Activated CD8-positive, alpha-beta memory T cell treated with anti-CD3 and anti-CD28 coated beads, Interleukin-2, amount 10 ng/mL, durations not matched to agents 7 days and 5 days (primary cell): Measurements from ENCODE around the gene ENDOV. TPM values are rescaled to one million over a fixed set of nuclear protein-coding genes. Genes with fewer than 3 reads are reported as not detected.

Source experiments
- ATAC-seq: fragments of 150-1000 bp; cut with Tn5 transposase; one replicate; pipeline ENCODE4 v1.10.0; 2021; ENCODE audit warnings: moderate library complexity
- CTCF ChIA-PET: fragments of 350-600 bp; sonication (Branson Sonifier 250); formaldehyde crosslinking; loops from one replicate; lab custom pipeline; 2021; ENCODE audit warnings: antibody characterized with exemption; lab: Charles Lee
- DNase-seq: peaks from one replicate; pipeline ENCODE4 v3.0.0-alpha.2; 2020
- H3K27ac Mint-ChIP-seq: one replicate; pipeline ENCODE4 v1.8.0; 2021; ENCODE audit warnings: mild to moderate bottlenecking, mixed read lengths
- H3K27me3 Mint-ChIP-seq: one replicate; pipeline ENCODE4 v1.8.0; 2021; ENCODE audit warnings: mixed read lengths
- H3K36me3 Mint-ChIP-seq: one replicate; pipeline ENCODE4 v1.8.0; 2021; ENCODE audit warnings: mild to moderate bottlenecking, mixed read lengths
- H3K4me1 Mint-ChIP-seq: one replicate; pipeline ENCODE4 v1.8.0; 2021; ENCODE audit warnings: mixed read lengths
- H3K4me3 Mint-ChIP-seq: one replicate; pipeline ENCODE4 v1.8.0; 2021; ENCODE audit warnings: mild to moderate bottlenecking, moderate library complexity, mixed read lengths
- H3K9me3 Mint-ChIP-seq: one replicate; pipeline ENCODE4 v1.8.0; 2022; ENCODE audit warnings: low read depth, mixed read lengths
- total RNA-seq, 2 experiments: library from RNA; stranded (reverse); gene quantifications; one replicate each; pipeline ENCODE4 v1.2.3, GENCODE V29; 2021

ENDOV gene
- total RNA-seq, 2 experiments from 2014 or later, result 15.1 to 18.4 TPM

DNA sequence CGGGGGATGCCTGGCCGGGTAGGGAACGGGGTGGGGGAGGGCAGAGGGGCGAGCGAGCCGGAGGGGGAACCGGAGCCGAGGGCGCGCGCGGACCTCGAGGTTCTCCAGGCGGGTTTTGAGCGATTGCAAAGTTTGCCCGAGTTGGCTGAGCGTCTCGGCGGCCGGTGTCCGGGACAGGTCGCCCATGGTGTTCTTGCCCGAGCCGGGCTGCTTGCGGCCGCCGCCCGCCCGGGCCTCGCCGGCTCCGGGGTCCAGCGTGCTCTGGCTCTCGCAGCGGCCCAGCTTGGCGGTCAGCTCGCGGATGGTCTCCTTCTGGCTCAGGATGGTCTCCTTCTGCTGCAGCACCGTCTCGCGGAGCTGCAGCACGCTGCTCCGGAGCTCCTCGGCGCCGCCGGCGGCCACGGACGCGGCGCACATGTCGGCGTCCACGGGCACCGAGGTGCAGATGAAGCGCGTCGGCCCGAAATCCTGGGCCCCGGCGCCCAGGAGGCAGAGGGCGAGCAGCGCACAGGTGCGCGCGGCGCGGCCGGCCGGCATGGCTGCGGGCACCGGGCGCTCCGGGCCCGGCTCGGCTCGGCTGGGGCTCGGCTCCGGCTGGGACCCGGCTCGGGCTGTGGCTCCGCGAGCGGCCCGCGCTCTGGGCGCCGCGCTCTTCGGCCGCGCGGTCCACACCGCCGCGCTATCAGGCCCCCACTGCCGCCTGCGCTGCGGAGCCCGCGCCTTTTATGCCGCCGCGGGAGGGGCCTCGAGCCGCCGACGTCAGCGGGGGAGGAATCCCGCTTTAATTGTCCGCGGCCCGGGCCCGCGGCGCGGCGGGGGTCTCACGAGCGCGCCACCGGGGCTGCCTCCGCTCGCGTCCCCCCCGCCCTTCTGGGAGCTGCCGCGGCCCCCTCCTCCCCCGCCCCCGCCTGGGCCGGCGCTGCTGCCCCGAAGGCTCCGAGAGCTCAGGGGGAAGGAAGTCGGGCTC lies 61.2 kb downstream of the ENDOV start, which contains the start of gene NPTX1:
TSS of gene NPTX1 (minus strand) at position 698 of the 967 bp plus-strand sequence. CDS start at position 537, 161 bp downstream.
- ATAC-seq (peak; percentile 34), DNase-seq (no peak)
- Mint-ChIP-seq H3K36me3 (no peaks in the 10 kb centered on the region), H3K27ac (no peak within 1 kb of the TSS), H3K27me3 (peaks cover 68% of the 10 kb centered on the region), H3K4me1 (peaks cover 18% of the 10 kb centered on the region), H3K4me3 (no peak within 1 kb of the TSS), H3K9me3 (no peaks in the 10 kb centered on the region)
- CTCF ChIA-PET, result interaction anchor here (0.9 to 1.8 kb wide), 6 partner anchors 18 to 433 kb away, joined by 3 to 7 read pairs (median 4); no protein-coding TSS in a partner anchor

- DNase-seq (no peak), ATAC-seq (no peak)
- CTCF ChIA-PET, result interaction anchor here (0.7 to 1.8 kb wide), 5 partner anchors 50 to 512 kb away, joined by 3 to 7 read pairs (median 5); no protein-coding TSS in a partner anchor
- no peaks in the 10 kb centered on the region for H3K36me3 Mint-ChIP-seq
- H3K4me3 Mint-ChIP-seq, result no peak overlapping the region
- no peaks in the 10 kb centered on the region for H3K9me3 Mint-ChIP-seq
- no peak overlapping the region for H3K27ac Mint-ChIP-seq
- peaks cover 68% of the 10 kb centered on the region for H3K27me3 Mint-ChIP-seq
- peaks cover 15% of the 10 kb centered on the region for H3K4me1 Mint-ChIP-seq
These were observed 62.1 kb downstream of the ENDOV start for GRCh38 chr17:80476877-80477646.

DNA sequence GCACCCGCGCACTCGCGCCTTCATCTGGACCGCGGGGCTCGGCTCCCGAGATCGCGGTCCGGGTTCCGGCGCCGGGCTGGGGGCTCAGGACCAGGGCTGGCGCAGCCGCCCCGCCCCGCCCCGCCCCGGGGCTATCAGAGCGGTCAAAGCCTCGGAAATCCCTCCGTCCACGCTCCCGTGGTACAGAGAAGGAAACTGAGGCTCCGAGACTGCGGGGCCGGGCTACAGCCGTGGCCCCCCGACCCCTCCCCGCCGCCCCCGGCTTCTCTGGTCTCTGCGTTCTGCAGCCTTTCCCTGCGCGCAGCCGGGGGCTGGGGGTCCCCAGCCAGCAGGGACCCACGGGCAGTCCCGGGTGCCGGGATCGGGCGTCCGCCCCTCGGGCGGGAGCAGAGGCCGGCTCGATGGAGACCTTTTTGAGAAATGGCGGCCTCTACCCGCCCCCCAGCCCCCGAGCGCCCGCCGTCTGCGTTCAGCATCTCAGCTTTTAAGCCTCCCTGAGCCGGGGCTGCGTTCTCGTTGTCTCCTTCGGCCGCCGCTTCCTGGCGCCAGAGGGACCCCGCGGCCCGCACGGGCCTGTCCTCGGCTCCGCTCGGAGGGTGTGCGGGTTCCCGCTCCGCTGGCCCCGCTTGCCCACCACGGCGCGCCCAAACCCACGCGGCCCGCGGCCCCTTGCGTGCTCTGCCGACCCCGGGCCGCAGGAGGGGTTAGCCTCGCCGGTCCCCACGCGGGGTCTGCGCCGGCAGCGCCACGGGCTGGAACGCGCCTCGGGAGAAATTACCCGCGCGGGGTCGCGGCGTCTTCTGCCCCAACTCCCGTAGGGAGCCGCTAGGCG lies 62.9 kb downstream of the ENDOV start:
- CTCF ChIA-PET, result interaction anchor here (0.7 to 1.8 kb wide), 6 partner anchors 51 to 511 kb away, joined by 3 to 7 read pairs (median 4); no protein-coding TSS in a partner anchor
- Mint-ChIP-seq H3K27ac (no peak overlapping the region), H3K36me3 (no peaks in the 10 kb centered on the region), H3K27me3 (peaks cover 70% of the 10 kb centered on the region), H3K4me3 (no peak overlapping the region), H3K4me1 (peaks cover 13% of the 10 kb centered on the region), H3K9me3 (no peaks in the 10 kb centered on the region)
- ATAC-seq, result peak; percentile 52
- DNase-seq, result peak; percentile 55

DNA sequence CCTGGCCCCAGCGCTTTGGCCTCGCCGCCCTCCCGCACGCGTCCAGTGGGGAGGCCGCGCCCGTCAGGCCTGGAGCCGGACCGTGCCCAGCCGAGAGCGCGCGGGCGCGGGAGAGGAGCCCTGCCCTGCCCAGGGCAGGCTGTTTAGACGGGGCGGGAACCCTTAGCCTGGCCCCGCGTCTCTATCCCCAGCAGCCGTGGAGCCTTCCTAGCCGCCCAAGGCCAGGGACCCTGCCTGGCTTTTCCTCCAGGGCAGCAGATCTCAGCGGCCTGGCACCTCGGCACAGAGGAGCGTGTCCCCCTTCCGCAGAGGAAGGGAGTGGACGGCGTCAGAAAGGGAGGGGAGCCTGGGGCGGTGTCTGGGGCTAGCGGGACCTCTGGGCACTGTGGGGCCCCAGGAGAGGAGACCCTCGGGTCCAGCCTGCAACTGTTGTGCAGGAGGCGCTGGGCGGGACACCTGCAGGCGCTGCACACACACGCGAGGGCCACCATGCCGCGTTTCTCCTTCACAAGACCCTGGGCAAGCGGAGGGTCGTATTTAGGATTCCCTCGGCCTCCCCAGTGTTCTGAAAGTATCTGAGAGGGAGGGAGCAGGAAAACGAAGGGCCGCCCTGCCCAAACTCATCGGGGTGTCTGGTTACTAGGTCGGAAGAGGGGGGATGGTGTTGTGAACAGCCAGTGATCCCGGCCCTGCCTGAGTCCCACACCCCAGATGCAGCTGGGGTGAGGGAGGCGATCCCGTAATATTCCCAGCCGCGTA lies 63.7 kb downstream of the ENDOV start:
- CTCF ChIA-PET, result interaction anchor here (0.7 to 1.8 kb wide), 3 partner anchors 52 to 385 kb away, joined by 3 to 7 read pairs (median 5); no protein-coding TSS in a partner anchor
- peaks cover 13% of the 10 kb centered on the region for H3K4me1 Mint-ChIP-seq
- no peak for DNase-seq
- peaks cover 68% of the 10 kb centered on the region for H3K27me3 Mint-ChIP-seq
- no peaks in the 10 kb centered on the region for H3K36me3 Mint-ChIP-seq
- H3K4me3 Mint-ChIP-seq, result no peak overlapping the region
- H3K9me3 Mint-ChIP-seq, result no peaks in the 10 kb centered on the region
- H3K27ac Mint-ChIP-seq, result no peak overlapping the region
- ATAC-seq, result no peak

- no peaks in the 10 kb centered on the region for H3K36me3 Mint-ChIP-seq
- no peak for DNase-seq
- peaks cover 13% of the 10 kb centered on the region for H3K4me1 Mint-ChIP-seq
- H3K4me3 Mint-ChIP-seq, result no peak overlapping the region
- ATAC-seq, result no peak
- H3K9me3 Mint-ChIP-seq, result no peaks in the 10 kb centered on the region
- CTCF ChIA-PET, result no interaction called here
- peak overlapping the region; percentile 46 for H3K27ac Mint-ChIP-seq
- H3K27me3 Mint-ChIP-seq, result peaks cover 65% of the 10 kb centered on the region
These were observed 64.2 kb downstream of the ENDOV start for GRCh38 chr17:80479246-80479566.

- Mint-ChIP-seq H3K4me1 (peaks cover 5% of the 10 kb centered on the region), H3K27me3 (peaks cover 54% of the 10 kb centered on the region), H3K9me3 (no peaks in the 10 kb centered on the region), H3K27ac (no peak overlapping the region), H3K36me3 (no peaks in the 10 kb centered on the region), H3K4me3 (no peak overlapping the region)
- CTCF ChIA-PET, result no interaction called here
- ATAC-seq, result no peak
- no peak for DNase-seq
These were observed 65.3 kb downstream of the ENDOV start for GRCh38 chr17:80480248-80480647.

GRCh38 chr17:80481284-80482057 lies 66.5 kb downstream of the ENDOV start:
- no peak for ATAC-seq
- CTCF ChIA-PET, result interaction anchor here (1.0 kb wide), 1 partner anchor 704 kb away, joined by 3 read pairs; no protein-coding TSS in a partner anchor
- DNase-seq, result no peak
- H3K4me3 Mint-ChIP-seq, result no peak overlapping the region
- peaks cover 5% of the 10 kb centered on the region for H3K4me1 Mint-ChIP-seq
- peaks cover 59% of the 10 kb centered on the region for H3K27me3 Mint-ChIP-seq
- no peak overlapping the region for H3K27ac Mint-ChIP-seq
- no peaks in the 10 kb centered on the region for H3K9me3 Mint-ChIP-seq
- H3K36me3 Mint-ChIP-seq, result no peaks in the 10 kb centered on the region

GRCh38 chr17:80482058-80482318 lies 67.0 kb downstream of the ENDOV start:
- H3K9me3 Mint-ChIP-seq, result no peaks in the 10 kb centered on the region
- DNase-seq, result no peak
- H3K36me3 Mint-ChIP-seq, result no peaks in the 10 kb centered on the region
- H3K4me1 Mint-ChIP-seq, result peaks cover 5% of the 10 kb centered on the region
- no peak overlapping the region for H3K27ac Mint-ChIP-seq
- ATAC-seq, result no peak
- no peak overlapping the region for H3K4me3 Mint-ChIP-seq
- CTCF ChIA-PET, result no interaction called here
- H3K27me3 Mint-ChIP-seq, result peaks cover 59% of the 10 kb centered on the region

GRCh38 chr17:80482555-80483308 lies 67.8 kb downstream of the ENDOV start:
- CTCF ChIA-PET, result no interaction called here
- ATAC-seq, result no peak
- Mint-ChIP-seq H3K27me3 (peaks cover 59% of the 10 kb centered on the region), H3K27ac (no peak overlapping the region), H3K36me3 (no peaks in the 10 kb centered on the region), H3K4me1 (peaks cover 5% of the 10 kb centered on the region), H3K4me3 (no peak overlapping the region), H3K9me3 (no peaks in the 10 kb centered on the region)
- no peak for DNase-seq

DNA sequence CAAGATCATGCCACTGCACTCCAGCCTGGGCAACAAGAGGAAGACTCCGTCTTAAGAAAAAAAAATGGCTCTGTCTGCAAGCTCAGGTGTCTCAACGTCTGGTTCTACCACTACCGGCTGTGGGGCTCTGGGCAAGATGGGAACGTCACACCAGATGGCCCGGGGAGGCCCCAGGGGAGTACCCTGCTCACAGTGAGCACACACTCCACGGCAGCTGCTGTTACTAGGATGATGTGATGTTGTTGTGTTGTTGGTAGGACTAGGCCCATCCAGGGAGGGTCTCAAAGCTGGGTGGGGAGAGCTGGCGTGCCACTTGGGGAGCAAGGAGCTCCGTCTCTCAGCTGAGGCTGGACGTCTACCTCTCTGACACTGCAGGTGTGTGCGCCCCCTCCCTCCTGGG lies 70.9 kb downstream of the ENDOV start:
- CTCF ChIA-PET, result no interaction called here
- H3K27me3 Mint-ChIP-seq, result peaks cover 40% of the 10 kb centered on the region

GRCh38 chr17:80486692-80487091 lies 71.7 kb downstream of the ENDOV start:
- CTCF ChIA-PET, result no interaction called here
- no peak overlapping the region for H3K4me3 Mint-ChIP-seq
- H3K4me1 Mint-ChIP-seq, result no peaks in the 10 kb centered on the region
- H3K27me3 Mint-ChIP-seq, result peaks cover 34% of the 10 kb centered on the region
- no peaks in the 10 kb centered on the region for H3K36me3 Mint-ChIP-seq
- no peak for ATAC-seq
- no peaks in the 10 kb centered on the region for H3K9me3 Mint-ChIP-seq
- DNase-seq, result no peak
- no peak overlapping the region for H3K27ac Mint-ChIP-seq

More for the DNA sequence above, 70.9 kb downstream of the ENDOV start:
- no peaks in the 10 kb centered on the region for H3K9me3 Mint-ChIP-seq
- no peaks in the 10 kb centered on the region for H3K36me3 Mint-ChIP-seq
- ATAC-seq (no peak), DNase-seq (no peak)
- no peaks in the 10 kb centered on the region for H3K4me1 Mint-ChIP-seq
- no peak overlapping the region for H3K27ac Mint-ChIP-seq
- H3K4me3 Mint-ChIP-seq, result no peak overlapping the region
